ENCODE results near the gene RPS18. TPM values are rescaled to one million over a fixed set of nuclear protein-coding genes. Genes with fewer than 3 reads are reported as not detected.

RPS18 gene
- total and polyA plus RNA-seq, 4 donors, result 1,293 to 3,565 (median 1,656) TPM

- Histone ChIP-seq H3K27me3 (ENCODE audit: control insufficient read depth, insufficient read depth, low read length) (no peaks in the 10 kb centered on the region), H3K4me3 (ENCODE audit: low read depth, low read length) (peak overlapping the region; percentile 99), H3K9me3 (ENCODE audit: control insufficient read depth, insufficient read depth, low read length) (no peaks in the 10 kb centered on the region), H3K4me1 (ENCODE audit: control insufficient read depth, insufficient read depth, low read length) (peaks cover 31% of the 10 kb centered on the region), H3K36me3 (ENCODE audit: control insufficient read depth, insufficient read depth, low read length) (peaks cover 41% of the 10 kb centered on the region), H3K27ac (ENCODE audit: low read depth, low read length) (peak overlapping the region; percentile 78)
- 12% methylated on average over 5 of the region's 16 CpGs for WGBS (ENCODE audit: insufficient coverage)
- DNase-seq (ENCODE audit: low read depth in 4 of 6, low spot score in 6 of 6), result peak in 2 of 6 donors; percentile 18 to 44
Measured at GRCh38 chr6:33297406-33297955, 25.6 kb downstream of the RPS18 start.

GRCh38 chr6:33297956-33298772, 26.3 kb downstream of the RPS18 start:
- Histone ChIP-seq H3K36me3 (ENCODE audit: control insufficient read depth, insufficient read depth, low read length) (peaks cover 44% of the 10 kb centered on the region), H3K4me3 (ENCODE audit: low read depth, low read length) (peak overlapping the region; percentile 99), H3K27ac (ENCODE audit: low read depth, low read length) (peak overlapping the region; percentile 99), H3K9me3 (ENCODE audit: control insufficient read depth, insufficient read depth, low read length) (no peaks in the 10 kb centered on the region), H3K27me3 (ENCODE audit: control insufficient read depth, insufficient read depth, low read length) (no peaks in the 10 kb centered on the region), H3K4me1 (ENCODE audit: control insufficient read depth, insufficient read depth, low read length) (peaks cover 31% of the 10 kb centered on the region)
- peak in 2 of 6 donors; percentile 55 to 81 for DNase-seq (ENCODE audit: low read depth in 4 of 6, low spot score in 6 of 6)
- WGBS (ENCODE audit: insufficient coverage), result 0% methylated on average over 27 of the region's 42 CpGs

- H3K4me3 ChIP-seq (ENCODE audit: low read depth, low read length), result peak within 1 kb of the TSS; percentile 99
- no peaks in the 10 kb centered on the region for H3K27me3 ChIP-seq (ENCODE audit: control insufficient read depth, insufficient read depth, low read length)
- DNase-seq (ENCODE audit: low read depth in 4 of 6, low spot score in 6 of 6), result peak in 2 of 6 donors; percentile 81 to 84
- peaks cover 40% of the 10 kb centered on the region for H3K36me3 ChIP-seq (ENCODE audit: control insufficient read depth, insufficient read depth, low read length)
- H3K27ac ChIP-seq (ENCODE audit: low read depth, low read length), result peak within 1 kb of the TSS; percentile 99
- no peaks in the 10 kb centered on the region for H3K9me3 ChIP-seq (ENCODE audit: control insufficient read depth, insufficient read depth, low read length)
- under 1% methylated on average over 28 of the region's 34 CpGs for WGBS (ENCODE audit: insufficient coverage)
- H3K4me1 ChIP-seq (ENCODE audit: control insufficient read depth, insufficient read depth, low read length), result peaks cover 31% of the 10 kb centered on the region
Measured at GRCh38 chr6:33298773-33299236, 26.9 kb downstream of the RPS18 start, which contains the start of gene RGL2. Gene RGL2 (minus strand): TSS chr6:33298942. CDS start chr6:33298610, 332 bp downstream.

- Histone ChIP-seq H3K4me3 (ENCODE audit: low read depth, low read length) (peak overlapping the region; percentile 99), H3K27me3 (ENCODE audit: control insufficient read depth, insufficient read depth, low read length) (no peaks in the 10 kb centered on the region), H3K36me3 (ENCODE audit: control insufficient read depth, insufficient read depth, low read length) (peaks cover 43% of the 10 kb centered on the region), H3K4me1 (ENCODE audit: control insufficient read depth, insufficient read depth, low read length) (peaks cover 31% of the 10 kb centered on the region), H3K27ac (ENCODE audit: low read depth, low read length) (peak overlapping the region; percentile 99), H3K9me3 (ENCODE audit: control insufficient read depth, insufficient read depth, low read length) (no peaks in the 10 kb centered on the region)
- 0% methylated on average over 54 of the region's 54 CpGs for WGBS (ENCODE audit: insufficient coverage)
- DNase-seq (ENCODE audit: low read depth in 4 of 6, low spot score in 6 of 6), result peak in 4 of 6 donors; percentile 90 to 98 (median 96)
Measured at GRCh38 chr6:33299237-33299944, 27.5 kb downstream of the RPS18 start.

- no peak overlapping the region for H3K27ac ChIP-seq (ENCODE audit: low read depth, low read length)
- peaks cover 31% of the 10 kb centered on the region for H3K4me1 ChIP-seq (ENCODE audit: control insufficient read depth, insufficient read depth, low read length)
- no peak overlapping the region for H3K4me3 ChIP-seq (ENCODE audit: low read depth, low read length)
- no peak for DNase-seq (ENCODE audit: low read depth in 4 of 6, low spot score in 6 of 6)
- WGBS (ENCODE audit: insufficient coverage), result no CpG with 5 or more reads among the region's 3 CpGs
- no peaks in the 10 kb centered on the region for H3K27me3 ChIP-seq (ENCODE audit: control insufficient read depth, insufficient read depth, low read length)
- H3K9me3 ChIP-seq (ENCODE audit: control insufficient read depth, insufficient read depth, low read length), result no peaks in the 10 kb centered on the region
- H3K36me3 ChIP-seq (ENCODE audit: control insufficient read depth, insufficient read depth, low read length), result peaks cover 32% of the 10 kb centered on the region
Measured at GRCh38 chr6:33301877-33302276, 30.0 kb downstream of the RPS18 start.

- H3K36me3 ChIP-seq (ENCODE audit: control insufficient read depth, insufficient read depth, low read length), result peaks cover 28% of the 10 kb centered on the region
- no peak overlapping the region for H3K4me3 ChIP-seq (ENCODE audit: low read depth, low read length)
- H3K27me3 ChIP-seq (ENCODE audit: control insufficient read depth, insufficient read depth, low read length), result no peaks in the 10 kb centered on the region
- H3K27ac ChIP-seq (ENCODE audit: low read depth, low read length), result no peak overlapping the region
- peaks cover 17% of the 10 kb centered on the region for H3K4me1 ChIP-seq (ENCODE audit: control insufficient read depth, insufficient read depth, low read length)
- 90% methylated on average over 11 of the region's 16 CpGs for WGBS (ENCODE audit: insufficient coverage)
- no peak for DNase-seq (ENCODE audit: low read depth in 4 of 6, low spot score in 6 of 6)
- no peaks in the 10 kb centered on the region for H3K9me3 ChIP-seq (ENCODE audit: control insufficient read depth, insufficient read depth, low read length)
Measured at GRCh38 chr6:33304216-33304615, 32.3 kb downstream of the RPS18 start.

- peaks cover 10% of the 10 kb centered on the region for H3K4me1 ChIP-seq (ENCODE audit: control insufficient read depth, insufficient read depth, low read length)
- H3K27me3 ChIP-seq (ENCODE audit: control insufficient read depth, insufficient read depth, low read length), result no peaks in the 10 kb centered on the region
- no peak for DNase-seq (ENCODE audit: low read depth in 4 of 6, low spot score in 6 of 6)
- no peaks in the 10 kb centered on the region for H3K9me3 ChIP-seq (ENCODE audit: control insufficient read depth, insufficient read depth, low read length)
- no peak overlapping the region for H3K27ac ChIP-seq (ENCODE audit: low read depth, low read length)
- H3K4me3 ChIP-seq (ENCODE audit: low read depth, low read length), result no peak overlapping the region
- 86% methylated on average over 8 of the region's 8 CpGs for WGBS (ENCODE audit: insufficient coverage)
- H3K36me3 ChIP-seq (ENCODE audit: control insufficient read depth, insufficient read depth, low read length), result peaks cover 28% of the 10 kb centered on the region
Measured at GRCh38 chr6:33305052-33305451, 33.2 kb downstream of the RPS18 start.

GRCh38 chr6:33306356-33306755, 34.5 kb downstream of the RPS18 start:
- H3K4me1 ChIP-seq (ENCODE audit: control insufficient read depth, insufficient read depth, low read length), result no peaks in the 10 kb centered on the region
- no peak overlapping the region for H3K27ac ChIP-seq (ENCODE audit: low read depth, low read length)
- WGBS (ENCODE audit: insufficient coverage), result 84% methylated on average over 4 of the region's 4 CpGs
- peaks cover 32% of the 10 kb centered on the region for H3K36me3 ChIP-seq (ENCODE audit: control insufficient read depth, insufficient read depth, low read length)
- H3K27me3 ChIP-seq (ENCODE audit: control insufficient read depth, insufficient read depth, low read length), result no peaks in the 10 kb centered on the region
- no peaks in the 10 kb centered on the region for H3K9me3 ChIP-seq (ENCODE audit: control insufficient read depth, insufficient read depth, low read length)
- no peak for DNase-seq (ENCODE audit: low read depth in 4 of 6, low spot score in 6 of 6)
- no peak overlapping the region for H3K4me3 ChIP-seq (ENCODE audit: low read depth, low read length)

- H3K27ac ChIP-seq (ENCODE audit: low read depth, low read length), result peak overlapping the region; percentile 95
- H3K4me3 ChIP-seq (ENCODE audit: low read depth, low read length), result peak overlapping the region; percentile 92
Measured at GRCh38 chr6:33312361-33313104, 40.7 kb downstream of the RPS18 start.

More at GRCh38 chr6:33312361-33313104, 40.7 kb downstream of the RPS18 start:
- no peaks in the 10 kb centered on the region for H3K9me3 ChIP-seq (ENCODE audit: control insufficient read depth, insufficient read depth, low read length)
- peaks cover 24% of the 10 kb centered on the region for H3K36me3 ChIP-seq (ENCODE audit: control insufficient read depth, insufficient read depth, low read length)
- WGBS (ENCODE audit: insufficient coverage), result 8% methylated on average over 22 of the region's 29 CpGs
- peak in 2 of 6 donors; percentile 72 to 87 for DNase-seq (ENCODE audit: low read depth in 4 of 6, low spot score in 6 of 6)
- no peaks in the 10 kb centered on the region for H3K27me3 ChIP-seq (ENCODE audit: control insufficient read depth, insufficient read depth, low read length)
- H3K4me1 ChIP-seq (ENCODE audit: control insufficient read depth, insufficient read depth, low read length), result peaks cover 44% of the 10 kb centered on the region
